Measurements from ENCODE around the gene NEUROG1.
A peak's percentile ranks its signal among the peaks of the same experiment; 100 is the strongest.

The NEUROG1 gene

DNA sequence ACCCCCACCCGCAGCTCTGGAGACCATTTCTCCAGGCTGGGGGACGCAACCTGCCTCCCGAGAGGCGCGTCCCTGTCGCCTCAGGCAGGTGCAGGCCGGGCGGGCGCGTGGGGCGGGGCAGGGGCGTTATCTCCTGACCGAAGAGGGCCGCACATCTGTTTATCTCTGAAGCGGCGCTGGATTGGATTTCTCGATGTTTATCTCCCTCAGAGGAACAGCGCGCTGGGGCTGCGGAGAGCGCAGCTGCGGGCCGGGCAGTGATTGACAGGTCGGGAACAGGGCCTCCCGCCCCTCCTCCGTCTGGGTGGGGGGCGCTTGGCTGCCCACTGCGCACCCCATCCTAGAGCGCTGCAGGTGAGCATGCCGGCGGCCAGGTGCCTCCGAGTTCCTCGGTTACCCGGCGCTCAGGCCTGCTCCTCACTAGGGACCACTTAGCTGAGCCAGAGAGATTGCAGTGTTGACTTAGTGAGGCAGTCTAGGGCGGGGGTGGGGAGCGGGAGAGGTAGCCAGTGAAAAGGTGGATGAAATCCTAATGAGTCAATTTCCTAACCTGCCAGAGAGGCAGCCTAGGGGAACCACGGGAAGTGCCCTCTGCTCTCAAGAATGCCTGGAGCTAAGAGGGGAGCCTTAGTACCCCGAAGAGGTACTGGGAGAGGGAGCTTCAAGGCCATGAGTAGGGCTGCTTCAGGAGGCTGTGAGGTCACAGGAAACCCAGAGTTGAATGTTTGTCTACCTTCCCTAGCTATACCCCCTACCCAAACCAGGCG is 44.0 kb downstream of the NEUROG1 start:
- DNase-seq = no peak

GRCh38 chr5:135491038-135491551 is 44.7 kb downstream of the NEUROG1 start:
- no peak for DNase-seq

- DNase-seq = peak in 1 of 2 experiments; percentile 34
Measured at GRCh38 chr5:135490245-135491037, 45.3 kb downstream of the NEUROG1 start.

- peak in 1 of 2 experiments; percentile 20 for DNase-seq
Measured at GRCh38 chr5:135489466-135490244, 46.1 kb downstream of the NEUROG1 start.

DNA sequence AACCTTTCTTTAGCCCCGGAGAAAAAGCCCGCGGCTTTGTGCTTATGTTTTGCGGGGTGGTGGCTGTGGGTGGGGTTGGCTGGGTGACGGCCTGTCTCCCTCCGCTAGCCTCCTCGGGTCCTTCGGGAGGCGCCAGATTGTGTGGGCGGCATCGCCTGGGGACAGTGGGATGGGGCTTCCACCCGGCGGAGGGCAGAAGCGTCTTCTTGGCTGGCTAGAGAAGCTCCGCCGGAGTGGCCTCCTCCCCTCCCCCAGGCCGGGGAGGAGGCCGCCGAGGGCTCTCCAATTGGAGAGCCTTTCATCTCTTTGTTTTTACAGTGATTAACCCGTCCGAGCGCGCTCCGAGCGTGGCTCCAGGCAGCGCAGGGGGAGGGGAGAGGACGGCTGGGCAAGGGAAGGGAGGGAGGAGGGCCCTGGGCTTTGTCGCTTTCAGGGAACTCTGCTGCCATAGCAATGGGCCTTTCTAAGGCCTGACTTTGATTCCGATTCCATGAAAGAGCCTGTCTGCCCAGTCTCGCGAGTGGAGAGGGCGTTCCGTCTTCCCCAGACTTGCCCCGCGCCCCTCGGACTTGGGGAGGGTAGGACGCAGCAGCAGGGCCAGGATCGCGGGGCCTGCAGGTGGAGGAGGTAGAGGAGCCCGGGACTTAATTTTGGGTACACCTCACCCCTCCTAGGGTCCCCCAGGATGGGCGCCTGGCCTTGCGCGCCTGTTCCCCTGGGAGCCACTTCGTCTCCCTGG is 46.9 kb downstream of the NEUROG1 start:
- no peak for DNase-seq

- DNase-seq = no peak
Measured at GRCh38 chr5:135487839-135488514, 47.8 kb downstream of the NEUROG1 start.

DNA sequence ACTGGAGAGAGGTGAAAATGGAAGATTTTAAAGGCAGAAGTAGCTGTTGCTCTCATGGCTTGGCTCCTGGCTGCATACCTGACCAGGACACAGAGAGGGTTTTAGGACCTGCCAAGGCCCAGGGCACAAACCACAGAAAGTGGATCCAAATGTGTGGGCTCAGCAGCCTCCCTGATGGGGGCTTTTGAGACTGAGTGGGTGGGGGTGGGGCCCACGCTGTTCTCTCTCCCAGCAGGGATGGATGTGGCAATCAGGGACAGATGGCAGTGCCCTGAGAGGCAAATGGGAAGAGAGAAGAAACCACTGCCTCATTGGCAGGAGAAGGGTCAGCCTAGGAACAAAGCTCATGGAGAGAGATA is 48.7 kb downstream of the NEUROG1 start:
- no peak for DNase-seq

DNA sequence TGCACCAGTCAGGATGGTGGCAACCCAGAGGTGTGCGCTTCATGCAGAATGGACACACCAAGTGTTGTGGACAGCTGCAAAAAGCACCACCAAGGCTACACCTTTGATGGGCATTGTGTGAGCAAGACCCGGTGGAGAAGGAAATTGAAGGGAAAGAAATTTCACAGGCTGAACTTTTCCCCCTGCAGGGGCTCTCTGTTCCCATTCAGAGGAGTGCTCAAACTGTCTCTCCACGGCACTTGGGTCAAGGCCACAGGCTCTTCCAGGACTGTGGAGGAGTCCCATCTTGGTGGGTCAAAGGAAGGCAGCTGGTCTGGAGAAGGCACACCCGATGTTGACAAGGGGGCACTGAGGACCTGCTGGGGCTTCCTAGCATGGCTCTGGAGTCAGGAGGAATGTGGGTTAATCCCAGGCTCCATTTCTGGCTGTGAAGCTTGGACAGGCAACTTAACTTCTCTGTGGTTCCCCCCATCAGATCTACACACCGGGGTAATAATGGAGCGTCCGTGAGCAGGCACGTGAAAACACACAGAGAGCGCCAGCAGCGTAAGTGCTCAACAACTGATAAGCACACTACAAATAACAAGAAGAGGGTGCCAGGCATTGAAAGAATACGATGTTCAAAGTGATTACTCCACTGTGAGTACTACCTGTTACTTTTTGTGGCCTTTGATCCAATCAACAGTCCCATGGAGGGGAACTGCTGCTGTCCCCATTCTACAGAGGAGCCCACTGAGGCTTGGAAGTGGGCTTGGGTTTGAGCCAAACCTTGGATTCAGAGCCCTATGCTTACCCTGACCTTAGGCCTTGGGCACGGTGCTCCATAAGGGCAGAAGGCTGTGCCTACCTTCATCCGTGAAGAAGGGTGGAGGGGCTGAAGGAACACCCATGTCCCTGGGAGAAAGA is 49.4 kb downstream of the NEUROG1 start:
- DNase-seq = no peak

- no peak for DNase-seq
Measured at GRCh38 chr5:135484674-135485086, 51.1 kb downstream of the NEUROG1 start.

Data from activated T-cell treated with anti-CD3 and anti-CD28 coated beads, Interleukin-2, amount 50 U/mL, for 48 hours (primary cell).